K562 (cell line): Measurements from ENCODE around the gene SYMPK. TPM values are rescaled to one million over a fixed set of nuclear protein-coding genes. Genes with fewer than 3 reads are reported as not detected.

Experiments
- ARID1B ChIP-seq: fragments of 450-650 bp; IDR thresholded peaks from 2 replicates; pipeline ENCODE4 v1.6.1; 2016; ENCODE audit warnings: antibody characterized with exemption, mild to moderate bottlenecking, inconsistent platforms
- DNMT1 ChIP-seq: fragments of 450-650 bp; IDR thresholded peaks from 2 replicates; pipeline ENCODE4 v1.6.1; 2016; ENCODE audit warnings: antibody characterized with exemption, mild to moderate bottlenecking
- HDAC1 ChIP-seq, 2 experiments: fragments of 450-650 bp; IDR thresholded peaks; 2 replicates each; pipeline ENCODE4 v1.6.1; 2016 to 2017; ENCODE audit warnings: inconsistent platforms in 1 of 2, mild to moderate bottlenecking in 1 of 2, moderate library complexity in 1 of 2
- HDGF ChIP-seq: fragments of 450-650 bp; IDR thresholded peaks from 2 replicates; pipeline ENCODE4 v1.6.1; 2016
- KDM1A ChIP-seq, 2 experiments: fragments of 450-650 bp; IDR thresholded peaks; 2 replicates each; pipeline ENCODE4 v1.6.1; 2016; ENCODE audit warnings: mild to moderate bottlenecking in 2 of 2
- MBD2 ChIP-seq: sonication (generic); IDR thresholded peaks from 2 replicates; pipeline ENCODE4 v1.6.1; 2016; ENCODE audit warnings: low read depth, borderline replicate concordance
- MEF2A ChIP-seq: IDR thresholded peaks from 2 replicates; pipeline ENCODE4 v1.6.1; 2011; ENCODE audit warnings: low read depth, mild to moderate bottlenecking, low read length, moderate library complexity; ENCODE audit not compliant: control insufficient read depth
- NBN ChIP-seq: fragments of 450-650 bp; IDR thresholded peaks from 2 replicates; pipeline ENCODE4 v1.6.1; 2016; ENCODE audit warnings: low read depth, mild to moderate bottlenecking
- NR3C1 ChIP-seq: sonication (generic); formaldehyde crosslinking; IDR thresholded peaks from 2 replicates; pipeline ENCODE4 v1.8.1; 2022; ENCODE audit warnings: missing genetic modification reagents
- PATZ1 ChIP-seq: fragments of 250-450 bp; sonication (Bioruptor Pico); IDR thresholded peaks from 2 replicates; pipeline ENCODE4 v1.5.0; 2020; ENCODE audit warnings: mild to moderate bottlenecking, borderline replicate concordance
- TCF7L2 ChIP-seq: fragments of 150-350 bp; IDR thresholded peaks from 2 replicates; pipeline ENCODE4 v1.6.1; 2016; ENCODE audit warnings: low read depth, mild to moderate bottlenecking, low read length, moderate library complexity
- TEAD4 ChIP-seq, 2 experiments: sonication (generic) in 1 of 2; formaldehyde crosslinking in 1 of 2; IDR thresholded peaks; 2 replicates each; pipeline versions ENCODE4 v1.6.1 to v1.8.0; 2012 to 2022; ENCODE audit warnings: borderline replicate concordance in 1 of 2, inconsistent platforms in 1 of 2, low read length in 1 of 2, mild to moderate bottlenecking in 1 of 2, missing genetic modification reagents in 1 of 2
- TFE3 ChIP-seq: fragments of 450-650 bp; formaldehyde crosslinking; IDR thresholded peaks from 2 replicates; pipeline ENCODE4 v1.4.0; 2020; ENCODE audit warnings: mild to moderate bottlenecking, mixed read lengths
- TRIM24 ChIP-seq, 2 experiments: fragments of 450-650 bp; IDR thresholded peaks; 2 replicates each; pipeline ENCODE4 v1.6.1; 2016
- ZBTB43 ChIP-seq: sonication (generic); formaldehyde crosslinking; IDR thresholded peaks from 2 replicates; pipeline ENCODE4 v1.8.0; 2023; ENCODE audit warnings: mild to moderate bottlenecking, missing genetic modification reagents
- ZBTB7A ChIP-seq: IDR thresholded peaks from 2 replicates; pipeline ENCODE4 v1.6.1; 2011; ENCODE audit warnings: low read depth, mild to moderate bottlenecking, low read length, moderate library complexity, borderline replicate concordance; ENCODE audit not compliant: control insufficient read depth
- ZKSCAN1 ChIP-seq: fragments of 150-350 bp; IDR thresholded peaks from 2 replicates; pipeline ENCODE4 v1.6.1; 2016; ENCODE audit warnings: low read depth, low read length
- ZKSCAN8 ChIP-seq: fragments of 200-800 bp; sonication (Bioruptor generic); IDR thresholded peaks from 2 replicates; pipeline ENCODE4 v1.6.1; 2016; ENCODE audit warnings: missing genetic modification characterization, missing compliant biosample characterization
- ZNF589 ChIP-seq: fragments of 200-800 bp; sonication (Bioruptor generic); IDR thresholded peaks from 2 replicates; pipeline ENCODE4 v1.6.1; 2016; ENCODE audit warnings: low read depth, missing genetic modification characterization, missing compliant biosample characterization
- ZNF644 ChIP-seq: fragments of 200-800 bp; sonication (Bioruptor generic); IDR thresholded peaks from 2 replicates; pipeline ENCODE4 v1.6.1; 2016; ENCODE audit warnings: low read depth, missing genetic modification characterization, missing compliant biosample characterization
- ZNF766 ChIP-seq: fragments of 200-800 bp; sonication (Bioruptor generic); conservative IDR thresholded peaks from 2 replicates; pipeline ENCODE4 v1.6.1; 2016; ENCODE audit warnings: missing genetic modification characterization, missing compliant biosample characterization
- polyA plus RNA-seq, 8 experiments: library from polyadenylated mRNA; depleted of rRNA in 4 of 8; stranded (reverse) in 5 of 8; unstranded in 3 of 8; fragments of >200 nt; fragmentation: Nextera tagmentation in 2 of 8; fragmentation: Illumina TruSeq in 1 of 8; extraction: Ambion mirVana in 2 of 8; extraction: Trizol in 1 of 8; gene quantifications; 2 replicates each; pipeline versions ENCODE4 v1.2.1 to v1.2.3, GENCODE V29; 2011 to 2014; ENCODE audit warnings: inconsistent platforms in 1 of 8, missing spikeins in 1 of 8
- total RNA-seq, 7 experiments: library from RNA; depleted of rRNA in 6 of 7; stranded (reverse); fragments of >200 nt in 6 of 7; fragmentation: Illumina TruSeq in 2 of 7; extraction: Trizol in 2 of 7; gene quantifications; 2 replicates each; pipeline versions ENCODE4 v1.2.1 to v1.2.3, GENCODE V29; 2011 to 2021; ENCODE audit warnings: low replicate concordance in 1 of 7
- TF ChIP-seq, protein P1 (sequence below): fragments of 450-650 bp; IDR thresholded peaks from 2 replicates; pipeline ENCODE4 v1.6.1; 2016; ENCODE audit warnings: borderline replicate concordance

The SYMPK gene
- total and polyA plus RNA-seq, 9 of the 15 experiments (the other 6 are each of a cell fraction or from before 2014, with no cell fraction given), result 0.73 to 95.5 (median 58.4) TPM

- TF ChIP-seq ZNF589 (CRISPR knock-in tag) (no peak), ZNF644 (tag) (no peak), HDGF (no peak), ZKSCAN1 (no peak), MEF2A (no peak), NR3C1 (CRISPR knock-in tag) (no peak), ZKSCAN8 (CRISPR knock-in tag) (no peak), NBN (no peak), ZBTB7A (no peak), TCF7L2 (no peak), PATZ1 (CRISPR knock-in tag) (no peak), TEAD4 (IDR thresholded peaks at IDR 0.05; ENCODE audit: low read length) (peak; percentile 72; the same call in 1 of the 2 replicates), TEAD4 (CRISPR knock-in tag; IDR thresholded peaks at IDR 0.05; ENCODE audit: borderline replicate concordance) (no peak), ZBTB43 (no peak), ZNF766 (CRISPR knock-in tag) (no peak), ARID1B (peak; percentile 86), KDM1A (IDR thresholded peaks at IDR 0.05) (peak in 1 of 2 experiments; percentile 24; a peak in 1 of 4 replicates), HDAC1 (IDR thresholded peaks at IDR 0.05) (no peak; a peak in 1 of 4 replicates), DNMT1 (no peak), TRIM24 (IDR thresholded peaks at IDR 0.05) (0 out of 4 replicates have a peak, but pooled peaks of 1 of the 2 experiments have one; percentile 52), MBD2 (no peak), TFE3 (CRISPR knock-in tag) (no peak)
- TF ChIP-seq, protein P1, sequence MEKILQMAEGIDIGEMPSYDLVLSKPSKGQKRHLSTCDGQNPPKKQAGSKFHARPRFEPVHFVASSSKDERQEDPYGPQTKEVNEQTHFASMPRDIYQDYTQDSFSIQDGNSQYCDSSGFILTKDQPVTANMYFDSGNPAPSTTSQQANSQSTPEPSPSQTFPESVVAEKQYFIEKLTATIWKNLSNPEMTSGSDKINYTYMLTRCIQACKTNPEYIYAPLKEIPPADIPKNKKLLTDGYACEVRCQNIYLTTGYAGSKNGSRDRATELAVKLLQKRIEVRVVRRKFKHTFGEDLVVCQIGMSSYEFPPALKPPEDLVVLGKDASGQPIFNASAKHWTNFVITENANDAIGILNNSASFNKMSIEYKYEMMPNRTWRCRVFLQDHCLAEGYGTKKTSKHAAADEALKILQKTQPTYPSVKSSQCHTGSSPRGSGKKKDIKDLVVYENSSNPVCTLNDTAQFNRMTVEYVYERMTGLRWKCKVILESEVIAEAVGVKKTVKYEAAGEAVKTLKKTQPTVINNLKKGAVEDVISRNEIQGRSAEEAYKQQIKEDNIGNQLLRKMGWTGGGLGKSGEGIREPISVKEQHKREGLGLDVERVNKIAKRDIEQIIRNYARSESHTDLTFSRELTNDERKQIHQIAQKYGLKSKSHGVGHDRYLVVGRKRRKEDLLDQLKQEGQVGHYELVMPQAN, result peak; percentile 53; the same call in 1 of the 2 replicates
Measured at GRCh38 chr19:45889210-45889885, 26.4 kb upstream of the SYMPK start (continued).
